Anterior cingulate cortex (tissue), 58 donors: ENCODE measurements around the gene NDUFA3.
"Not testable (repeated sequence)": the region's sequence is repeated elsewhere in the genome, so short reads cannot be mapped to it uniquely, and the experiment has no call there.

Experiments
- DNase-seq, 58 donors: peaks; one replicate each; lab custom pipeline; 2025; lab: John Stamatoyannopoulos, UW

Gene NDUFA3

GRCh38 chr19:54102421-54103169 lies at the start of gene NDUFA3:
Gene NDUFA3 (plus strand): TSS chr19:54102855. CDS start chr19:54102879, 24 bp downstream.
- DNase-seq, result peak; percentile 74 to 99 (median 96)

DNA sequence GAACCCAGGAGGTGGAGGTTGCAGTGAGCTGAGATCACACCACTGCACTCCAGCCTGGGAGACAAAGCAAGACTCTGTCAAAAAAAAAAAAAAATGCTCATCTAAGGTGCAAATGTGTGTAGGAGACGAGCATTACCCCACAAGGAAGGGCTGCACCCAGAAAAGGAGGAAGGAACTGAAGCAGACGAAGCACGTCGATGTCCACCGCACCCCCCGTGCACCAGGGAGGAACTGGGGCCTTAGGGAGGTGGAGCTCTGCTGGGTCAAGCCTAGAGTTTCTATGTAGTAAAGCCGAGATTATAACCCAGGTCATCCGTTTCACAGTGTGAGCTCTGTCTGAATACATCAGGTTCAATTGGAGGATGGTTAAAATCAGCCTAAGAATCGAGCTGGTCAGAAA lies 40.0 kb upstream of the NDUFA3 start:
- no peak for DNase-seq

DNA sequence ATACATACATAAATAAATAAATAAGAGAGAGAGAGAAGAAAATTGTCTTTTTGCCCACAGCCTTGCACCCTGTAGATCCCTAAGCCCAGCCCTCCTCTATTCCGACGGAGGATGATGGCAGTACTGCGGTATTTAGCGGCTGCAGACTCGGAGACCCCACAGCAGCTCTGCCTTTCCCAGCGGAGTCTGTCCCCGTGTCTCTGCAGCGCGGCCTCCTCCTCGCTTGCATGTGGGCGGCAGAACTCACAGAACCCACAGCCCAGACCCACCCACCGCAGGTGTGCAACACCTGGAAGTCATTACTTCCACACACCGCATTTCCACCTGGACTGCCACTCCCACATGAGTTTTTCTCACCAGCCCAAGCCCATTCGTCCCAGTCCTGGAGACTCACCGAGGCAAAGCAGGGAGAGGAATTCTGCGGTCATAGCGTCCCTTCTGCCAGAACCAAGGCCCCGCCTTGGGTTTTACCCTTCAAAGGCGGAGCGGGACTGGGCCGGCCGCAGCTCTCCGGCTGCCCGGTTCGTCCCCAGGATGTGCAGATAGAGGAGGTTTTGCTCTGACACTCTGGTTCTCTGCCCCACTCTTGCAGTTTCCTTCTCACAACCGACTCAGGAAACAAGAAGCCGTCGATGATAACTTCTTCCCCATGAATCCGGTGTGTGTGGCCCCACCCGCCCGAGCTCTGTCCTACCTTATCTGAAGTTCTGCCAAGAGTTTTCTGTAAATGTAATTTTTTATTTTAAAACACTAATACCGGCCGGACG lies 39.1 kb upstream of the NDUFA3 start, which contains the start of gene VSTM1:
Gene VSTM1, minus strand, starts transcription at position 548 of the 767 bp plus-strand sequence. Its CDS starts 120 bp downstream, at position 428.
- DNase-seq, result no peak

DNA sequence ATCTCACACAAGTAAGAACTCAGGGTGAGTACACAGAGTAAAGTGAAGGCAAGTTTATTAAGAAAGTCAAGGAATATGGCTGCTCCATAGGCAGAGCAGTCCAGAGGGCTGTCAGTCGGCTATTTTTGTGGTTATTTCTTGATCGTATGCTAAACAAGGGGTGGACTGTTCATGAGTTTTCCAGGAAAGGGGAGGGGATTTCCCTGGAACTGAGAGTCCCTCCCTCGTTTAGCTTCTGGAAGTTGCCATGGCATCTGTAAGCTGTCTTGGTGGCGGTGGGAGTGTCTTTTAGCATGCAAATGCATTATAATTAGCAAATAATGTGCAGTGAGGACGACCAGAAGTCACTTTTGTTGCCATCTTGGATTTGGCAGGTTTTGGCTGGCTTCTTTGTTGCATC lies 33.2 kb upstream of the NDUFA3 start:
- no peak for DNase-seq

DNA sequence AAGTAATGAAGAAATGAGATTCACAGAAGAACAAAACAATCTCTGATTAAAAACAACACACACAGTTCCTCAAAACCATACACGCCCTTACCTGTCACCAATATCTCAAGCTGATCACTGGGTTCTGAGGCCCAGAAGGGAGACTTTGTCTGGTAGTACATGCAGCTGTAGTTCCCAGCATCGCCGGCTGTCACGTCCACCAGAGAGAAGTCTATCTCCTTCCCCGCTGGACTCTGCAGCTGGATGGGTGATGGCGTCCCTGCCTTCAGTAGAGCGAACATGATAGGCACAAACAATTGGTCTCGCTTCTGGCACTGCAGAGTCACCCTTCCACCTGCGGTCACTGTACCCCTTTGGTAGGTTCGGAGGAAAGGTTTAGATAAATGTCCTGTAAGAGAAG lies 28.8 kb upstream of the NDUFA3 start:
- no peak for DNase-seq

DNA sequence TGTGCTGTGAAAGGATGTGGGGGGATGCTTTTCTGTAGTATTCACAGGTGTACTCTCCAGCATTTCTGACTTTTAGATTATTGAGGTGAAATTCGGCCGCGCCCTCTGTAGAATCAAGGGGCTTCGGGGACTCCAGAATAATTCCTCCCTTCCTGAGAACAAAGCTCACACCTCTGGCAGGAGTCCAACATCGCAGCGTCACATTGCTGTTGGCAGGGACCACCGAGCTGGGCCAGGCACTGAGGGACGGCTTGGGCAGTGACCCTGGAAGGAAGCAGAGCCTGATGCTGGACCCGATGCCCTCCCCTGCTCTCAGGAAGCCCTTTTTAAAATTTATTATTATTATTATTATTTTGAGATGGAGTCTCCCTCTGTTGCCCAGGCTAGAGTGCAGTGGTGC lies 27.8 kb upstream of the NDUFA3 start:
- DNase-seq, result no peak

DNA sequence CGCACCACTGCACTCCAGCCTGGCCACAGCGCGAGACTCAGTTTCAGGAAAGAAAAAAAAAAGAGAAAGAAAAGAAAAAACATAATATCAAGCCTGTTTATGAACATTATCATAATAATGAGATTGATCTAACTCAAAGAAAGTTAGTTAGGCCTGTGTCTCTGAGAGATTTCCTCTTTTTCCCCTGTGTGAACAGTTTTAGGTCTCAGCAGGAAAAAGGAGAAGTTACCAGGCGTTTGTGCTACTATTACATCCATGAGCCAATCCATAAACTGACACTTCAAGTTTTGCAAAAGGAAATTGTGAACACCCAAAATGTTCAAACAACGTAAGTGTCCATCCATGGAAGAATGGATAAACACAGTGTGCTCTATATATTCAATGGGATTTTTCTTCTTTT lies 25.3 kb upstream of the NDUFA3 start:
- no peak for DNase-seq

GRCh38 chr19:54081032-54081431 lies 21.6 kb upstream of the NDUFA3 start, which contains the start of gene TARM1:
Gene TARM1 (minus strand): TSS chr19:54081365. CDS start chr19:54081340, 25 bp downstream.
- no peak for DNase-seq

DNA sequence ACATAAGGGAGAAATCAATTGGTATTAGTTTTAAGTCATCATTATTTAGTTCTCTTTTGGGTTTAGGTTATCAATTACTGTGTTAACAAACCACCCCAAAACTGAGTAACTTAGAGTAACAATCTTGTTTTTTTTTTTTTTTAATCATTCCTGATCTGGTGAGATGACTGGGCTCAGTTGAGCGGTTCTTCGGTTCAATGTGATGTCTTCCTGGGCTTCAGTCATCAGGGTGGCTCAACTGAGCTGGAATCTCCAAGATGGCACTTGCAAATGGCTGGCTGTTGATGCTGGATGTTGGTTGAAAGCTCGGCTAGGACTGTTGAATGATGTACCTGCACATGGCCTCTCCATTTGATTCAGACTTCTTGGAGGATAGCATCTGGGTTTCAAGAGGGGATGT lies 18.2 kb upstream of the NDUFA3 start:
- no peak for DNase-seq

- no peak for DNase-seq
Measured at GRCh38 chr19:54094426-54095000, 8.1 kb upstream of the NDUFA3 start.

DNA sequence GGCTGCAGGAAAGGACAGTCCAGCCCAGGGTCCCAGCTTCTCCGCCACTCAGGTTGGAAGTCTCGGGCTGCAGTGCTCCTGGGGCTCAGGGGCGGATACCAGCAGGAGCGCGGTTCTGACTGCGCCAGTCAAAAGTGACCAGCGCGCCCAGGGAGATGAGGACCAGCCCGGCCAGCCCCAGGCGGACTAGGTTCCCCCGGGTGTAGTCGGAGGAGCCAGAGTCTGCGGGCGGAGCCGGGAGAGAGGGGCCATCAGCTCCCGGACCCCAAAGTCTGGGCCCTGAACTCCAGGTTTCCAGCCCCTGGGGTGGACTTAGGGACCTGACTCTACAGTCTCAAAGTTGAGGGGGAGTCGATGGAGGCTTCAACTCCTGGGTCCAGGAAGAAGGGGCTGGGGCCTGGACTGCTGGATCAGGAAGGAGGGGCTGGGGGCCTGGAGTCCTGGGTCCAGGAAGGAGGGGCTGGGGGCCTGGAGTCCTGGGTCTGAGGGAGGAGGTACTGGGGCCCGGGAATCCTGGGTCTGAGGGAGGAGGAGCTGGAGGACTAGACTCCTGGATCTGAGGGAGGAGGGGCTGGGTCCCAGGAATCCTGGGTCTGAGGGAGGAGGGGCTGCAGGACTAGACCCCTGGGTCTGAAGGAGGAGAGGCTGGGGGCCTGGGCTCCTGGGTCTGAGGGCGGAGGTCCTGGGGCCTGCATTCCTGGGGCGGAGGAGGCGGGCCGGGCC lies 7.4 kb upstream of the NDUFA3 start:
- DNase-seq, result no peak

- DNase-seq, result peak in 7 of 58 donors; percentile 1 to 36 (median 18)
Measured at GRCh38 chr19:54095859-54096616, 6.6 kb upstream of the NDUFA3 start.

- DNase-seq, result peak in 1 of 58 donors; percentile 2
Measured at GRCh38 chr19:54096617-54097106, 6.0 kb upstream of the NDUFA3 start.

GRCh38 chr19:54099190-54099902 lies 3.3 kb upstream of the NDUFA3 start:
- no peak for DNase-seq

- DNase-seq, result not testable (repeated sequence)
Measured at GRCh38 chr19:54099903-54100255, 2.8 kb upstream of the NDUFA3 start.

DNA sequence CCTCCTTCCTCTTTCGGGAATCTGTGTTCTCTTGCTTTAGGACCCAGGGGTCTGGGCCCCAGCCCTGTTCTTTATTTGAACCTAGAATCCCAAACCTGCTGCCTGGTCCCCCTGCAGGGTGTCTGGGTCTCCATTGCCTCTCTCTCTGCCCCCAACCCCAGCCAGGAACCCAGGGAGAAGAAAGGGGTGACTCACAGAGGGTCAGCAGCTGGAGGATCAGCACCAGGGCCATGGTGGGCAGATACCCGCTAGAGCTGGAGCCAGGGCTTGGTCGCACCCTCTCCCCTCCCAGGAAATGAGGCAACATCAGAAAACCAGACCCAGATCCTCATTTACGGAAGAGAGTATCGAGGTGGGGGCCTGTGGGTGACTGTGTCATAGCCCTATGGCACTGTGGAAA lies 2.1 kb upstream of the NDUFA3 start, which contains the start of gene OSCAR:
Gene OSCAR, minus strand, starts transcription at position 243 of the 400 bp plus-strand sequence. Its CDS starts 11 bp downstream, at position 232.
- peak in 1 of 58 donors; percentile 43 for DNase-seq

- no peak for DNase-seq
Measured at GRCh38 chr19:54104998-54105715, 2.5 kb downstream of the NDUFA3 start.

GRCh38 chr19:54105796-54106195 lies 3.1 kb downstream of the NDUFA3 start:
- DNase-seq, result no peak
